Urothelium cell line (cell line): ENCODE measurements around the gene RBFOX2.

ENCODE experiments used
- DNase-seq: peaks from one replicate; pipeline ENCODE4 v3.0.0; 2011; ENCODE audit warnings: low spot score, mixed read lengths
- FAIRE-seq: peaks from 2 replicates; lab custom pipeline; 2011; peaks lifted over from hg19 to GRCh38; lab: Jason Lieb, UNC

The RBFOX2 gene

DNA sequence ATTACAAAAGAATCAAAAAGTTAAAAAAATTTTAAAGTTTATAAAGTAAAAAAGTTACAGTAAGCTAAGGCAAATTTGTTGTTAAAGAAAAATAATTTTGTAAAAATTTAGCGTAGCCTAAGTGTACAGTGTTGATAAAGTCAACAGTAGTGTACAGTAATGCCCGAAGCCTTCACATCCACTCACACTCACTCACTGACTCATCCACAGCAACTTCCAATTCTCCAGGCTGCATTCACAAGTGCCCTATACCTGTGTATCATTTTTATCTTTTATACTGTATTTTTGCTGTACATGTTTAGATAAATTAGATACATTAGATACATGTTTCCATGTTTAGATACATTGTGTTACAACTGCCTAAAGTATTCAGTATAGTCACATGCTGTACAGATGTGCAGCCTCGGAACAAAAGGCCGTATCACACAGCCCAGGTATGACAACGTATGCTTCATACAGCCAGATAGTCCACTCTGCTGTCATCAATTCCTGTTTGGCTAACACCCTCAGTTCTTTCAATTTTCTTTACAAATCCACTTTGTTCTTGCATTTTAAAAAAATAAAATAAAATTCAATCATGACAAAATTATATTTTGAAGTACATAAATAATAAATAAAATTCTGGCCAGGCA, 80.7 kb downstream of the RBFOX2 start:
- DNase-seq (no peak), FAIRE-seq (no peak)

DNA sequence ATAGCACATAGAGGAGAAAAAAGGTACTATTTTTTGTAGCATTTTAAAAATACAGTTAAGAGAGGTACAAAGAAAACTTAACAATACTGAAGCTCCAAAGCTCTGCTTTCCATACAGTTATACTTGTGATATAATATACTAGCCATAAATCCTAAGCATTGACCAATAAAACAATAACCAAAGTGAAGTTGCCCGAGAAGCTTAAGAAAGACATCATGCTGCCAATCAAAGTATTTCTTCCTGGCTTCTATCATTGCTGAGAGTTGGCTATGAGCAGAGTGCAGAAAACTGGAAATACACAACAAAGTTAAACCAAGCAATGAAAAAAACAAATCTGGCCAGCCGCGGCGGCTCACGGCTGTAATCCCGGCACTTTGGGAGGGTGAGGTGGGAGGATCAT, 84.2 kb downstream of the RBFOX2 start:
- no peak for FAIRE-seq
- no peak for DNase-seq

DNA sequence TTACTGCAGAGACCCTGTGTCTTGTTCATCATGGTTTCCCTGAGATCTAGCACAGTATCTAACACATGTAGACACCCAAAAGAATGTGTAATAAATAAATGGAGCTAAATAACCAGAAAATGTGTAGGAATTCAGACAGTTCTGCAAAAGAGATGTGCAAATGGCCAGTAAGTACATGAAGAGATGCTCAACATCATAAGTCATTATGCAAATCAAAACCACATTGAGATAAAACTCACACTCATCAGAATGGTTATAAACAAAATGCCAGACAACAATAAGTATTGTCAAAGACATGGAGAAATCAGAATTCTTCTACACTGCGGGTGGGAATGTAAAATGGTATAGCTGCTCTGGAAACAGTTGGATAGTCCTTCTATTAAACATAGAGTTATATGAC, 88.5 kb downstream of the RBFOX2 start:
- FAIRE-seq = no peak

DNA sequence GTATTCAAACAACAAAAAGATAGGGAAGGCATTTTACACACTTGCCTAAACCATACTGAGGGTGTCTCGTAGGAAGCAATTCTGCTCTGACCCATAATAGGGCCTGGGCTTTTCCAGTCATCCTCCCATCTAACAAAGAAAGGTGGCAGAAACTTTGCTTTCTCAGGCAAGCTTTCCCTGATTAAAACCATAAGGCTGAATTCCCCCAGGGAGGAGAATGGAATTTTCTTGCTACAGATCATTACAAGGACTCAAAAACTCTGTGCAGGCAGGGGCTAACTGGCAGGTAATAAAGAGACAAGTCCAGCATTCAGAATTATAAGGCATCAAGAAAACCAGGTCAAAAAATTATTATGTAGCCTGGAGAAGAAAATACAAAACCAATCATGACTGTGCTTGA, 90.4 kb downstream of the RBFOX2 start:
- FAIRE-seq (no peak), DNase-seq (no peak)

More for the DNA sequence above, 88.5 kb downstream of the RBFOX2 start:
- DNase-seq = no peak

DNA sequence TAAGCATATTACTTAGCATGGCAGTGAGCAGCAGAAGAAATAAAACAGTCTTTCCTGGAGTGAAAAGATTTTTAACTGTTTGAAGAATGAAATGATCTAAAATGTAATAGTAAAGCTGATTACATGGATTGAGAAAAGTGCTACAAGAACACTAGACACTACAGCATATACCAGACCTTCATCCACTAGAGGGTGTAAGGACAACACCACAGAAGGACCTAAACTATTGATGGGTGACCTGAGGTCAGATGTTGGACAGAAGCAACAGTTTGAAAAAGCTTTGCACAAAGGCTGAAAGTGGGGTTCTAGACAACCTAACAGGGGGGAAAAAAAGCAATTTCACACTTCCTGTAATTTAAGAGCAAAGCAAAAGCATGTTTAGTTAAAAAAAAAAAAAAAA, 97.7 kb downstream of the RBFOX2 start:
- FAIRE-seq (no peak), DNase-seq (peak; percentile 21)

DNA sequence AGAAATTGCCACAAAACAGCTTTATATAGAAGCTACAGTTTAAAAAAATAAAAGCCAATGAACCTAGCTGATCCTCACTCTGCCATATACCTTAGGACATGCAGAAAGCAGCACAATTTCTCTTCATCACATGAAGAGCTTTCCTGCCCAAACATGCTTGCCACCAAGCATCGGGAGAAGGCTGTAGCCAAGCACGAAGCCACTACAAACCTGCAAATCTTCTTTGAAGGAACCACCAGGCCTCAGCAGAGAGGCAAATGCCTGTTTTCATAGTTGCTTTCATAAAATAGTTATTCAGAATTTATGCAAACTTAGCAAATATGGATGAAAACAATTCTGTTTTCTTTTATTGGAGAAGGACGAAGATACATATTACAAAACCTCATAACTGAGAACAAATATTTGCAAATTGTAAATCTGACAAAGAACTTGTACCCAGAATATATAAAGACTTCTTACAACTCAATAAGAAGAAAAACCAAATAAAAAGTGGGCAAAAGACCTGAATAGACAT, 100.3 kb downstream of the RBFOX2 start:
- no peak for DNase-seq
- no peak for FAIRE-seq

DNA sequence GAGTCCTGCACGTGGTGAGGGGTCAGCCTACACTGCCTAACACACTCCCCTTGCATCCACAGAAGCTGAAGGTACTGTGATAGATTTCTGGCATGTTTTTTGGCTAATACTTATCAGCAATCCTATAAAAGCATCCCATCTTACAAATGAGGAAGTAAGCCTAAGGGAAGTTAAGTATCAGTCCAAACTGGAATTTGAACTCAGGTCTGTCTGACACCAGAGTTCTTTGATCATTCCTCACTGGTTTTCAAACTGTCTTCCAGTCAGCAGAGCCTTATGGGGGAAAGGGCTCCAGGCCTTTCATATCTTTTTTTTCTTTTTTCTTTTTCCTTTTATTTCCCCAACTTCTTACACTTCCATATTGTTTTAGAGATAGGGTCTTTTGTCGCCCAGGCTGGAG, 105.6 kb downstream of the RBFOX2 start:
- DNase-seq (no peak), FAIRE-seq (no peak)

DNA sequence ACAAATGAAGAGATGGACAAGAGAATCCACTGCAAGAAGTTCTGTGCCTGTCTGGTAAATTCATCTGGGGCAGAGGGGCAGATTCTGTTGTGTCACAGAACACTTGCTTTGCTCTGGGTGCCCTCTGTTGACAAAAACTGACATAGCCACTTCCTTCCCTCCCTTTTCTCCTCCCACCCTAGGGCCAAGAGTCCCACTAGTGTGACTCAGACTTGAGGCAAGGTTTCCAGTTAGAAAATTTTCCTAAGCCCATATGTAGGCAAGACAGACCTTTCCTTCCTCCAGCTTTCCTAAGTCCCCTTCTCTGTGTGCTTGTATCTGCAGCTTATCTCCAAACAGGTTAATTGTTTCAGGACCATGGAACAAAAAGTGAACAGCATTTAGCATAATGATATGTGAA, 106.8 kb downstream of the RBFOX2 start:
- DNase-seq (peak; percentile 84), FAIRE-seq (peak; percentile 82)

DNA sequence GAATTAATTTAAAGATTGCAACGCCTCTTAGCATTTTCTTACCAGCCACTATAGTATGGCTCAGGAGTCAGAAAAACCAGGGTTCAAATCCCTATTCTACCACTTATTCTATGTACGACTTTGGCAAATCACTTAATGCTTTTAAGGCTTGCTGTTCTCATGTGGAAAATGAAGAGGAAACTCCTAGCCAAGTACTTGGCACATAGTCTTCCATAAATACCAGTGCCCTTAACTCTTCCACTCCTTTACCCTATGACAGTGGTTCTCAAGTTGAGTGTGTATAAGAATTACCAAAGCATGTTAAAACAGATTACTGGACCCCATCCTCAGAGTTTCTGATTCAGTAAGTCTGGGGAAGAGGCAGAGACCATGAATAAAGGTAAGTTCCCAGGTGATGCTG, 107.6 kb downstream of the RBFOX2 start:
- no peak for FAIRE-seq
- no peak for DNase-seq

DNA sequence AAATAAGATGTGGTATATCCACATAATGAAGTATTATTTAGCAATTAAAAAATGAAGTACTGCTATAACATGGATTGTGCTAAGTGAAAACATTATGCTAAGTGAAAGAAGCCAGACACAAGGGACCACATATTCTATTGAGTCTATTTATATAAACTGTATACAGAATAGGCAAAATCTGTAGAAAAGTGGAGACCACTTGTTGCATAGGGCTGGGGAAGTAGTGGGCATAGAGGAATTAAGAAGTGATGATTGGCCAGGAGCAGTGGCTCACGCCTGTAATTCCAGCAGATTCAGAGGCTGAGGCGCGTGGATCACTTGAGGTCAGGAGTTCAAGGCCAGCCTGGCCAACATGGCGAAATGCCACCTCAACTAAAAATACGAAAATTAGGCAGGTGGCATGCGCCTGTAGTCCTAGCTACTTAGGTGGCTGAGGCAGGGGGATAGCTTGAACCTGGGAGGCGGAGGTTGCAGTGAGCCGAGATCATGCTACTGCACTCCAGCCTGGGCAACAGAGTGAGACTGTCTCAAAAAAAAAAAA, 109.6 kb downstream of the RBFOX2 start:
- no peak for DNase-seq
- FAIRE-seq = no peak

DNA sequence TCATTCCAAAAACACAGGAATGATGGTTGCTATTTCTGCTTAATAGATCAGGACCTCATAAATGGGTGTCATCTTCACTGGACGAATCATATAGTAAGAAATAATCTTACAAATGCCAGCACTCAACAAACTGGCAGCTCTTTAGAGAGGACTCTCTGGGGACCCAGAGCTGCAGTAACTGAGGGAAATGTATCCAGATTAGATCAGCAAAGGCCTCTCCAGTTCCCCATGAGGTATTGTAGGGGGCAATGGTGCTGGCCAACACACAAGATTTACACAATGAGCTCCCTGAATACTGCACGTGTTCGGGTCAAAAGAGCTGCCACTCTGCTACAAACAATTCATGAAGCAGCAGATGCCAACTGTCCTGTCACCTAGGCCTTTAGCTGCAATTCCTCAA, 110.2 kb downstream of the RBFOX2 start:
- FAIRE-seq = no peak
- no peak for DNase-seq

DNA sequence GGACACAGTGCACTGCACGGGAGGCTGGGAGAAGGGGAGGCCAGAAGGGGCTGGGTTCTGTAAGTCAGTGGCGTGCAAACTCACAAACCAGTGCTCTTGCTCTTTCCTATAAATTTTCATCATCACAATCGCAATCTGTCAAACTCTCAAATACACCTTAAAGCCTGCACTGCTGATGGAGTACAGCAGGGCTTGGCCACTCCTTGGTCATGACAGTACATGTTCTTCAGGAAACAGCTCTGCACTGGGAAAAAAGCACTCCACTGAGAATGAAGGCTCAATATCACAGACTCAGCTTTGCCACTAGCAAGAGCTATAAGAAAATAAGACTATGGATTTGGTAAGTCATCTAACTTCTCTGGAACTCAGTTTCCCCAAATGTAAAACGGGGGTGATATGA, 111.0 kb downstream of the RBFOX2 start:
- DNase-seq (no peak), FAIRE-seq (no peak)

DNA sequence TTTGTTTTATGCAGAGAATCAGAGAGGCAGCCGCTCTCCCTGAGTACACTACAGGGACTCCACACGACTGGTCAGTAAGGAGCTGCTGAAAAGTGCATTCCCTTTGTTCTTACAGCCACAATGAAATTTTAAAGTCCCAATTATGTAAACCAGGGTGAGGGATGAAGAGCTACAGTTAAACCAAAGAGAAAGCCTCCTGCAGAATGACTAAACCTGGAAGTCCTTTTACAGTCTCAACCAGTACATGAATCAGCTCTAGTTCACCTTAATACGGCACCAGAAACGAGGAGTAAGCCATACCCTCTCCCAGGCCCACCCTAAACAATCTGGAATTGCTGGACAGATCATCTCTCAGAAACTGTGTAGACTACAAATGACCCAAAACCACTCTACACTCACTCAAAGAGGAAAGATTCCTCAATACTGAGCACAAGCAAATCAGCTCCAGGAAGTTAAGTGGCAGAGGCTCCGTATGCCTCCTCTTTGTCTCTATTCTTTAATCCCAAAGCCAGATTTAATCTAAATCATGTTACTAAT, 113.1 kb downstream of the RBFOX2 start:
- DNase-seq = no peak
- FAIRE-seq = no peak

DNA sequence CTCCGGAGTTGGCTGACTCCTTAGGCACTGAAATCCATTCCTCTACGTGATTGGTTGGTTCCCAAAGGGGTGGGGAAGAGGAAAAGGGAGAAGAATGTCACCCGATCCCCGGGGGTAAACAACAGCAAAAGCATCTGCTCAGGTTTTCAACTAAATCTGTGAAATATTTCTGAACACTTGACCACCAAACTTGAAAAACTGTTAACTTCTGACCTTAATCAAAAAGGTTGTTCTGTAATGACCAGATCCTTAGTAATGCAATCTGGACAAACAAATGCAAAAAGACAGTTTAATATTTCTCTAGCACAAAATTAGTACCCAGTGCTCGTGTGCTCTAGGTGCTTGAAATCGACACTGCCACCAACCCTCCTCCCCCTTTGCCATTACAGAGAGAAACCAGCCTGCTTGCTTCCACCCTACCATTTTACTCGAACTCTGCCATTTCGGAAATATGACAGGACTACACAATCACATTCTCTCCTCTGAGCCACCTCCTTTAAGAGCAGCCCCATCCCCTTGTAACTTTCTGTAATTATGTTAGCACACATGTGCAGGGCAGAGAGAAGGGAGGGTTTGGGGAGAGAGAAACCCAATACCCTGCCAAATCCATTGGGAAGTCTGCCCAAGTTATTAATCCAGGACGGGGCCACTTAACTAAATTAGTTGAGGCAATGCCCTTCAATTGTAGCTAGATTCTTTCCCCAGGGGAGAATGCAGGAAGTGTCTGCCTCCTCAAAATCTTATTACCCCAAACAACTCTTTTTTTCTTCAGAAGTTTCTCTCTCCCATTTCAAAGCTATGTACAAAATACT, 113.8 kb downstream of the RBFOX2 start:
- DNase-seq (peak; percentile 86), FAIRE-seq (peak; percentile 81)

DNA sequence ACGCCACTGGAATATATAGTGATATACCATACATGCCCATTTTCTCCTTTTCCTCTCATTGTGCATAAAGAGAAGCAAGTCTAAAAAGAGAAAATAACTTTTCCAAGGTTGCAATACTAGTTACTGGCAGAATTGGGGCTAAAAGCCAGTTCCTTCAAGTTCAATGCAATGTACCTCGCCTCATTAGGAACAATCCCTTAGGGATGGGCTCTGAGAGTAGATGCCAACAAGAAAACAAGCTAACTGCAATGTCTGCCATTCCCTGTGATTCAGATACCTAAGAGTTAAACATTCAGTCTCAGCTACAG, 114.3 kb downstream of the RBFOX2 start:
- FAIRE-seq (no peak), DNase-seq (no peak)

DNA sequence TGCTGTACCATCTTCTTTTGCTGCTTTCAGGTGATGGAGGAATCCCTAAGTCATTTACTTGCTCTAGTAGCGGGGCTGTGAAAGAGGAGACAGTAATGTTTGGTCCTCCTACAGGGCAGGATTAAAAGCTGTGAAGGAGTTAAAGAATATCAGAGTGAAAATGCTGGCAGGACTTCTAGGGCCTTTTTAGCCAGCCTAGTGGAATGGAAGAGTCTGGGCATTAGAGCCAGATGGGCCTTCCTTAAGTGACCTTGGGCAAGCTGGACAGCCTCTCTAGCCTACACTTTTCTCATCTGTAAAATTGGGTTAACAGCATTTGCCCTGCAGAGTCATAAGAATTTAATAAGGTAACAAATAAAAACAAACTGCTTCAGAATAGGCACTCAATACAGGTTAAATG, 114.7 kb downstream of the RBFOX2 start:
- DNase-seq (no peak), FAIRE-seq (no peak)

DNA sequence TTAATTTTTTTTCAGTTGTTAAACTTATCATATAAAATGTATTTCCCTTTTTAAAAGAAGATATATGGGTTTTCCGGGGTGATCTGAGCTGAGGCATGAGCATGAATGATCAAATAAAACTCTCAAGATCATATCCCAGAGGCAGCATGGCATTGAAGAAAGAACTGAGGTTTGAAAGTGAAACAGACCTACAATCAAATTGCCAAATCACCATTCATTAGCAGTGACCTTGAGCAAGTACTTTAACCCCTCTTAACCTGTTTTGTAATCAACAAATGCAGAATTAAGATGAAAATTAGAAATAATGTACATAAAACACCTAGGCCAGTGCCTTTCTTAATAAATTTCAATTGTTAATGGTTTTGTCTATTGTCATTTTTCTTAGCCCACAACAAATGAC, 116.0 kb downstream of the RBFOX2 start:
- FAIRE-seq = no peak
- no peak for DNase-seq

DNA sequence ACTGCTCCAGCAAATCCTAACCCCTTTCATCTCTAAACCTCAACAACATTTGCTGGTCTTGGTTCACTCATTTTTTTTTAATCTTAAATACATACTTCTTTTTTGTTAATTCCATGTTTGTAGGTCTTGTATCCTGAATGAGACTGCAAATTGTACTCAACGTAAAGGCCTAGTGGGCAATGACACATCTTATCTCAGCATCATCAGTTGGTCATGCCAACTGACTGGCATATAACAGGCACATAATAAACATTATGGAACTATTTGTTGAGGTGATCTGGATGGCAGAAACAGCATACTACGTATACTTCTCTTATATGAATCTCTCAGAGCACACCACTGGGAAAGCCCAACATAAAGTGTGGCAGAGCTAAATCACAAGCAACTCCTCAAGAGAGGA, 116.7 kb downstream of the RBFOX2 start:
- FAIRE-seq (peak; percentile 17), DNase-seq (no peak)

DNA sequence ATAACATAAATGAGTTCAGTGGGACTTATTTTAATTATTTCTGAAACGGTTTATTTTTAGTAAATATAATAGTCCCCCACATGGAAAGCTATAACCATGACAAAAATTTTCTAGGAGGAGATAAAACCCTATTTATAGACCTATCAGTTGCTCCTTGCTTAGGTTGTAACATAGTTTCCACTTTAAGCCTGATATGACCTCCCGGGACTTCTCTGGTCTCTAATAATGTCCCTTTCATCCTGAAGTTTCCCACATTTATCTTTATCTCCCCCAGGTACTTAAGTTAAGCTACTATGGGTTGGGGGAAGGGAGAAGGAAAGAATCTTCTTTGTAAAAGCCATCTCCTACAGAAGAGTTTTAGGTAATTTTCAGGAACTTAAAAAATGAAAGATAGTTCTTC, 117.7 kb downstream of the RBFOX2 start:
- DNase-seq (no peak), FAIRE-seq (no peak)

DNA sequence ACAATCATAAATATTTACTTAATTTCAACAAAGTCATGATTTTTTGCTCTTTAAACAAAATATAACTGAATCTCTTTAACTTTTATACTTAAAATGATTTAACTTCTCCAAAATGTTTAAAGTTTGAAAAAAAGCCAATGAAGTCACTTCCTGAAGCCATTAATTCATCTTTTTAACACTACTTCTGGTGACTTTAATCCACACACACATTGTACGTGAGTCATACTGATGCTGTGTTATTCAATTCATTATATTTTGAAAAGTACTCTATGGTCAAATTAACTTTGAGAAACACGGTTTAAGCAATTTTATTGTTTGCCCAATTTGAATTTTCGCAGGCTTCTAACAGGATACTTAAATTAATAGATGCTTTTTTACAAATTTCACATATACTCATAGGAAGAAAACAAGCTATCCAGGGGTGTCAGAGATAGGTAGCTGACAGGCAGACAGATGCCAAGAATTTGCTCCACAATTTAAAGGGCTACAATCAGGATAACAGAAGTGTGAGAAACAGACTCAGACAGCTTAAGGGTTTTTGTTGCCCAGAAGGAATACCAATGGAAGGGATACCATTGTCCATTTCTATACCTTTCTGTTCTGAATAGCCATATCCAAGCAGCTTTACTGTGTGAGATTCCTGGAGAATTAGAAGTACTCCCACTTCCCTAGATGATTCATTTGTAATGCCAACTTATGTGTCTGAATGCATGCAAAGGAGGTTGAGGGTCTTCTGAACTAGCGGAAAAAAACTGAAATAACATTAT, 118.4 kb downstream of the RBFOX2 start:
- no peak for DNase-seq
- no peak for FAIRE-seq

DNA sequence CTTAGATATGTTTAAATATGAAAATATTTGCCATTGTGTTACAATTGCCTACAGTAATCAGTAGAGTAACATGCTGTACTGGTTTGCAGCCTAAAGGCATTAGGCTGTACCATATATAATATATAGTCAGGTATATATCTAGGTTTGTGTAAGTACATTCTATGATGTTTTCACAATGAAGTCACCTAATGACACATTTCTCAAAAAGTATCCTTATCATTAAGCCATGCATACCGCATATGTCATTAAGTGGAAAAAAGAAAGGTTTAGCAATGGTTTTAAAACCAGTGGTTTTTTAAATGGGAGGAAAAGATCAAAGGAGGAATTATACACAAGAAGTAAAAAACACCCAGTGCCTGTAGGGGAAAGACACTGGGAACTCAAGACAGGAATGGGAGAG, 122.7 kb downstream of the RBFOX2 start:
- no peak for DNase-seq
- no peak for FAIRE-seq
